Measurements from ENCODE around the gene TIGD3. TPM values are rescaled to one million over a fixed set of nuclear protein-coding genes. Genes with fewer than 3 reads are reported as not detected.
A peak's percentile ranks its signal among the peaks of the same experiment; 100 is the strongest.

Gene TIGD3, protein sequence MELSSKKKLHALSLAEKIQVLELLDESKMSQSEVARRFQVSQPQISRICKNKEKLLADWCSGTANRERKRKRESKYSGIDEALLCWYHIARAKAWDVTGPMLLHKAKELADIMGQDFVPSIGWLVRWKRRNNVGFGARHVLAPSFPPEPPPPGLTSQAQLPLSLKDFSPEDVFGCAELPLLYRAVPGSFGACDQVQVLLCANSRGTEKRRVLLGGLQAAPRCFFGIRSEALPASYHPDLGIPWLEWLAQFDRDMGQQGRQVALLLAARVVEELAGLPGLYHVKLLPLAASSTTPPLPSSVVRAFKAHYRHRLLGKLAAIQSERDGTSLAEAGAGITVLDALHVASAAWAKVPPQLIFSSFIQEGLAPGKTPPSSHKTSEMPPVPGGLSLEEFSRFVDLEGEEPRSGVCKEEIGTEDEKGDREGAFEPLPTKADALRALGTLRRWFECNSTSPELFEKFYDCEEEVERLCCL
- total RNA-seq: 0.17 and 0.23 TPM in 2 replicates

DNA sequence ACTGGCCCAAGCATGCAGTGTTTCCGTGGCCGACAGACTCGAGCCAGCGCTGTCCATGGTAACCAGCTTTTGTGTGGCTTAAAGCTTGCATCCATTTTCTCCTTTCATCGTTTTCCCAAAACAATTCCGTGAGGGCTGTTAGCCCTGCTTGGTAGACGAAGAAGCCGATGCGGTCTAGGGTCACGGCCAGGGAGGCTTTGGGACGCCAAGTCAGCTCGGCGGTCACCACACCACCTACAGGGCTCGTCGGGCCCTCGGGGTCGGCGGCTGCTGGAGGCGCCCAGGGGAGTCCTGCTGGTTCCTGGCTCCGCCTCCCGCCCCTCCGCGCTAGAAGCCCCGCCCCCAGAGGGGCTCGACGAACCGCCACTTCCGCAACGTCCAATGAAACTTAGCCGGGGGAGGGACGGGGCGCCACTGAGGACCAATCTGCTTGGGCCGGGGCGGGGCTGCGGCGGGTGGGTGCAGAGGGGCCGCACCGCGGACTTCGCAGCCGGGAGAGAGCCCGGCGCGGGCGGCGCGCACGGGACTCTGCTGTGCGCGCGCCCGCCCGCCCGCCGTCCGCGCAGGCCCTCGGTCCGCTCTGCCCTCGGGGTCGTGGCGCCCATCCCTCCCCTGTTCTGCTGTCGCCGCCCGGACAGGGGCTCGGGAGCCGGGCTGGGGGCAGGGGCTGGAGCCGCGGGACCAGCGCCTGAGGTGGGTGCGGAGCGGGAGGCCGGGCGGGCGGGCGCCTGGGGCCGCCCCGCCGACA is at the start of gene TIGD3:
TIGD3 (plus strand) TSS at position 487 of the 748 bp plus-strand sequence. CDS start 1,058 bp downstream, outside the sequence.
- peak; percentile 96 for DNase-seq

GRCh38 chr11:65305501-65306268 is 48.9 kb upstream of the TIGD3 start:
- no peak for DNase-seq

GRCh38 chr11:65307298-65308229 is 47.0 kb upstream of the TIGD3 start:
- no peak for DNase-seq

DNA sequence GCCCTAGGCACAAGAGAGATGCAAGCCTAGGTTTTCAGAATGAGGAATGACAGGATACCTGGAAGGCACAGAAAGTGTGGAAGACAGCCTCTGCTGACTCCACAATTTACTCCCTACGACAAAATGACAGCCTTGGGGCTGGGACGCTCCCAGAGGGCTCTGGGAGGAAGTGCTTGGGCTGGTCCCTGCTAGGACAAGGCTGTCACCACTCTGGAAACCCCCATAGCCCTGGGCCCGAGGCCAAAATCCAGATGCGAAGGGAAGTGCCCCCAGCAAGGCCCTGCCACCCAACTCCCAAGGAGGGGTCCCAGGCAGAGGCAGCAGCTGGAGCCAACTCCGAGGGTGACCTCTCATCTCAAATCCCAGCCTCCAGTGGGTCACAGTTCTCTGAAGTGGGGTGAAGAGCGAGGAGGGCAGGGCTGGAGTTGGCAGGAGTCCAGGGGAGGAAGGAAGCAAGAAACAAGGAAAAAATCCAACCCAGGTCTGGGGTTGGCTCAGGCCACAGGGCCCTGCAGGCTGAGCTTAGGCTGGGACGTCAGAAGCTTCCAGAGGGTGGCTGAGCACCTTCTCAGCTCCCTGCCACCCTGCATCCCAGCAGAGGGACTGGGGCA is 46.2 kb upstream of the TIGD3 start:
- peak; percentile 60 for DNase-seq

DNA sequence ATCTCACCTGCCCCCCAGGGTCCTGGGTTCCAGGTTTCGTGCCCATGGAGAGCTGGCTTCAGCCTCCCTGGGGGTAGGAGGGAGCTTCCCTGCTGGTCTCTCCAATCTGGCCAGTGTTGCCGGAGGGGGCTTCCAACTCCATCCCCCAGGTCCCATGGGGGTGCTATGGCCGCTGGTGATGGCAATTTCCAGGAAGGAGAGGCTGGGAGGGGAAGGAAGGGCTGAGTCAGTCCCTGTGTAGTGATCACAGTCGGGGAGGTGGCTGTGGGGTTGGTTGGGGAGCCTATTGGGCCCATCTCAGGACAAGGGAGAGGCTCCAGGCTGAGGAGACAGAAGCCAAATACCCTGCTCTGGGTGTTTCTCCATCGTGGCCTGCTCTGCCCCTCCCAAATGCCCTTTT is 45.5 kb upstream of the TIGD3 start:
- DNase-seq: peak; percentile 35

- no peak for DNase-seq
Observed at GRCh38 chr11:65310215-65310614, 44.3 kb upstream of the TIGD3 start.

- DNase-seq: no peak
Observed at GRCh38 chr11:65310736-65311135, 43.8 kb upstream of the TIGD3 start.

DNA sequence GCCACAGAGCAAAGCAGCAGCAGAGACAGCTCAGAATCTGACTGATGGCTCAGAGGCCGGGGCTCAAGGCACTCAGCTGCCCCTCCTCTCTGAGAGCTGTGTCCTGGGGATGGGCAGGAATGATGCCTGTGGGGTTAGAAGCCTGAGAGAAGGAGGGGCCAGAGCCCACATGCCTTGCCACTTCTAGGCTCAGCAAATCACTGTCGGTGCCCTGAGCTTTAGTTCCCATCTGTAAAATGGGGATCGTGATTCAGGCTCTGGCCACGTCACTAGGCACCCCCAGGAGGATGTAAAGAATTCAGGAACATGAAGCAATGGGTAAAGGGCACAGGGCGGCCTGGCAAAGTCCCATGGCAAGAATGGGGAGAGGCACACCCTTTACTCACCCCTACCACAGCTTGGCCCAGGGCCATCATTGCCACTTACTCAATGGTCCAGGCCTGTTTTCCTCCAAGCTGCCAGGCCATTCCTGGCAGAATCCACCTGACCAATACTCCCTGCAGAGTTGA is 43.3 kb upstream of the TIGD3 start:
- DNase-seq: no peak

DNA sequence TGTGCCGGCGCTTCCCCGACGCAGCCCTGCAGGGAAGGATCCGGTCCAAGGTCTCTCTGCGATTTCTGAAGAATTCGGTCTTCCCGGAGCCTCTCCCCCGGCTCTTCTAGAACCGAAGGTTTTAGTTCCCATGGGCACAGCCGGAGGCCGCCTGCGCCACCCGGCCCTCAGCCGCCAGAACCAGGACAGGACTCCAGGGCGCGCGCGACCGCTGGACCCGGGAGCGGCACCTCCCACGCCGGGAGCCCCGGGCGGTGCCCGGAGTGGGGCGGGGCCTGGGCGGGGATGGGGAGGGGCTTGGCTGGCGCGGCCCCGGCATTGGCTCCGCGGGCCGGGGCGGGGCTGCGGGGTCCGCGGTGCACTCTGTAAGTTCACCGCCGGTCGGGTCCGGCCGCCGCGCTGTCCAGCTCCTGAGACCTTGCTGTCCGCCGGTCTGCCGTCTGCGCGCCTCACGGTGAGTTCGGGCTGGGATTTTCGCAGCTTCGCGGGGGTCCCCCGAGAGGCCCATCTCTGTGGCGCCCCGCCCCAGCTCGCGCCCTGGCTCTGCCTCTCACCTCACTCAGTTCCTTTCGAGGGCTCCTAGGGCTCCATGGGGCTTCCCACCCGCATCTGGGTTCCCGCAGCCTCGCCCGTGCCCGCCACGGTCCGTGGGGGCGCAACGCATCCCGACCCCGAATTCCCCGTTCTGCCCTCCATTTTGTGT is 39.9 kb upstream of the TIGD3 start, which contains the start of gene CDC42EP2:
CDC42EP2 (plus strand) TSS at position 366 of the 703 bp plus-strand sequence. CDS start 6,033 bp downstream, outside the sequence.
- DNase-seq: peak; percentile 90

DNA sequence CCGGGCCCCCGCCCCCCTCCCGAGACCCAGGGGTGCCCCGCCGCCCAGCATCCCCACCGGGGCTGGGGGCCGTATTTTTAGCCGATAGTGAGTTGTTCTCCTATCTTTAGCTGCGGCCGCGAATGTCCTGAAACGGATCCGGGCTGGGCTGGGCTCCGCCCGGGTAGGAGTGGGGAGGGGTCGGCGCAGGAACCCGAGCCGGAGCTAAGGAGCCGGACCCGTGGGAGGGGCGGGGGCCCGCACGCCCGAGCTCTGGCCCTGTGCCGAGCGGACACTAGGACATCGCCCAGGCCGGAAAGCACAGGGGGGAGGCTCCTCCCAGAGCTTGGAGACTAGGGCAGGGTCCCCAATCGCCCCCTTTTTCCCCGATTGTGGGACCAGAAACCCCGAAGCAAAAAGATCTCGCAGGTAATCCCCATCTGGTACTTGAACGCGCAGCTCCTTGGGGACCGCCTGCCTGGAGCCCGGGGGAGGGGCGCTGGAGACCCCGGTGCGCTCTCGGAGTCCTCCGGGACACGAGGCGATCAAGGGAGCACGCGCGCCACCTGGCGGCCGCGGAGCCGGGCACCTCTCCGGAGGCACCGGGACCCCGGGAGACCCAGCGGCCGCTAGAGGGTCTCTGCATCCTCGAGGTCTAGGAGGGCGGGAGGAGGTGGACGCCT is 39.2 kb upstream of the TIGD3 start:
- peak; percentile 86 for DNase-seq

DNA sequence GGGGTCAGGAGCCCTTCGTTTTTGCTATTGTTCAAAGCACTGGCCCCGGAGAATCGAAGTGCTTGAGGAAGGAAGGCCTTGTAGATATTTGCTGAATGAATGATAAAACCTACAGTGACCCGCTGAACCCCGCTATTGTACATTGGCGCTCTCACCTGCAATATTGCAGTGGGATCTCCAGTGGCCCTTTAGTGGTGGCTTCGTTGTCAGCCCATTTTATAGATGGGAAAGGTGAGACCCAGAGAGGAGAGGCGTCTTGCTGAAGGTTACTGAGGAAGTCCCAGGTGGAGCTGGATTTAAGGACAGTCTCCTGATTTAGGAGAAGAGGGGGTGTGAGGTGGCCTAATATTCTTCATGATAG is 38.7 kb upstream of the TIGD3 start:
- DNase-seq: no peak

- DNase-seq: peak; percentile 67
Observed at GRCh38 chr11:65316227-65317024, 38.1 kb upstream of the TIGD3 start.

GRCh38 chr11:65317025-65317786 is 37.3 kb upstream of the TIGD3 start:
- peak; percentile 94 for DNase-seq

- no peak for DNase-seq
Observed at GRCh38 chr11:65320386-65321075, 34.0 kb upstream of the TIGD3 start.

DNA sequence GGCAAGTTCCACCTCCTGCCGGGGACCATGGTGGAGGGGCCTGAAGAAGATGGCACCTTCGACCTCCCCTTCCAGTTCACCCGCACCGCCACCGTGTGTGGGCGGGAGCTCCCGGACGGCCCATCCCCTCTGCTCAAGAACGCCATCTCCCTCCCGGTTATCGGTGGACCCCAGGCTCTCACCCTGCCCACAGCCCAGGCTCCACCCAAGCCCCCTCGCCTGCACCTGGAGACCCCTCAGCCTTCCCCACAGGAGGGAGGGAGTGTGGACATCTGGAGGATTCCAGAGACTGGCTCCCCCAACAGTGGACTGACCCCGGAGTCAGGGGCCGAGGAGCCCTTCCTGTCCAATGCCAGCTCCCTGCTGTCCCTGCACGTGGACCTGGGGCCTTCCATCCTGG is 33.5 kb upstream of the TIGD3 start:
- DNase-seq: no peak

GRCh38 chr11:65321828-65322485 is 32.6 kb upstream of the TIGD3 start:
- DNase-seq: no peak

- no peak for DNase-seq
Observed at GRCh38 chr11:65323813-65324212, 30.7 kb upstream of the TIGD3 start.
